Measurements from ENCODE around the gene EXOSC1. TPM values are rescaled to one million over a fixed set of nuclear protein-coding genes. Genes with fewer than 3 reads are reported as not detected.
A peak's percentile ranks its signal among the peaks of the same experiment; 100 is the strongest.
"Not testable (repeated sequence)": the region's sequence is repeated elsewhere in the genome, so short reads cannot be mapped to it uniquely, and the experiment has no call there.

The EXOSC1 gene
- total RNA-seq, 1 donor from 2014 or later = 14.5 TPM

DNA sequence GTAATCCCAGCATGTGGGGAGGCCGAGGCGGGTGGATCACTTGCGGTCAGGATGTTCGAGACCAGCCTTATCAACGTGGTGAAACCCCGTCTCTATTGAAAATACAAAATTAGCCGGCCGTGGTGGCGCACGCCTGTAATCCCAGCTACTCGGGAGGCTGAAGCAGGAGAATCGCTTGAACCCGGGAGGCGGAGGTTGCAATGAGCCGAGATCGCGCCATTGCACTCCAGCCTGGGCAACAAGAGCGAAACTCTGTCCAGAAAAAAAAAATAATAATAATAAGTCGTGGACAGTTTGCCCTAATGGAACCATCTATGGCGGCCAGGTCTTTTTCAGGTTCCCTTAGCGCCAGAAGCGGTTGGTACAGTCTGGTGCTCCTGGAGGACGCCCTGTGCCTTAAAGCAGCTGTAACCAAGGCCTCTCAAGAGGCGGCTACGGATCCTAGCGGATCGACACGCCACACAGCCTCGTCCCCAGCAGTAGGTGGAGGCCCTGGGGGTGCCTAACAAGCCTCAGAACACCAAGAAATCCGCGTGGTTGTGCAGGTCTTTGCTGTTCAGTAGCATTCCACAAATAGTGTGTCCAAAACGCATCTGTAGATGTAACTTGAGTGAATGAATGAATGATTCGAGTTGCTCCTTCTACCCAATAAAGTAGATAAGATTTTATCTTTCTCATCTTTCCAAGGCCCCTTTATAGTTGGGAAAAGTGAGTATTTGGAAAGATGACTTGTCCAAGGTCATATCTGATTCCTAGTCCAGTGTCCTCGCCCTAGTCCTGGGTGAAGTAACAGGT lies 18.8 kb downstream of the EXOSC1 start:
- ATAC-seq (ENCODE audit: poor library complexity) = peak; percentile 2
- intact Hi-C loops (cut with DNase I) = no loop called here
- DNase-seq = no peak

DNA sequence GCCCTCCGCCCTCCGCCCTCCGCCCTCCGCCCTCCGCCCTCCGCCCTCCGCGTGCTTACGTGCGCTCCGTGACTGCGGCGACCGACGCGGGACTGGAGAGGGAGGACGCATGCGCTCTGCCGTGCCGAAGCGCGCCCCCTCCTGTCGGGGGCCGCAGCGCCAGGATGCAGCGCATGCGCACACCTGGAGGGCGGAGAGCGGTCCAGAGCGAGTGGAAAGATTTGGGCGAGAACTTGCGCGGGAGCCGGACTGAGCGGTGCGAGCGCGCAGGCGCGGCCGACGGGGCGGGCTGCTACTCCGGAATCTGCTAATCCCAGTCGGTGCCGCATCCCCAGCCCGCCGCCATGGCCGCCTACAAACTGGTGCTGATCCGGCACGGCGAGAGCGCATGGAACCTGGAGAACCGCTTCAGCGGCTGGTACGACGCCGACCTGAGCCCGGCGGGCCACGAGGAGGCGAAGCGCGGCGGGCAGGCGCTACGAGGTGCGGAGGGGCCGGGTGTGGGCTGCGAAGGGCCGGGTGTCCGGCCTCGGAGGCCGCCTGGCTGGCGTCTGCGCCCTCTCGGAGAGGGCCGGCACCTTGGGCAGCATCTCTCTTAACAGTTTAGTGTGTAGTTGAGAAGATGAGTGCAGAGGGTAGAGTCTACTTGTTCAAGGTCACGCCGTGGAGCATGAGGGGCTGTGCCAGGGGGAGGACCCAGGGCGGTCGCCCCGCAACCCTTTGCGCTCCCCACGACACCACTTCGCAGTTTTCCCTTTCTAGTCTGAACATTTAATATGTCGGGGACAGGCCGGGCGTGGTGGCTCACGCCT lies 19.6 kb downstream of the EXOSC1 start, which contains the start of gene PGAM1:
TSS of gene PGAM1 (plus strand) at position 228 of the 812 bp plus-strand sequence. CDS start at position 345, 117 bp downstream.
- intact Hi-C loops (cut with DNase I) = no loop called here
- DNase-seq = peak; percentile 97
- ATAC-seq (ENCODE audit: poor library complexity) = peak; percentile 98

DNA sequence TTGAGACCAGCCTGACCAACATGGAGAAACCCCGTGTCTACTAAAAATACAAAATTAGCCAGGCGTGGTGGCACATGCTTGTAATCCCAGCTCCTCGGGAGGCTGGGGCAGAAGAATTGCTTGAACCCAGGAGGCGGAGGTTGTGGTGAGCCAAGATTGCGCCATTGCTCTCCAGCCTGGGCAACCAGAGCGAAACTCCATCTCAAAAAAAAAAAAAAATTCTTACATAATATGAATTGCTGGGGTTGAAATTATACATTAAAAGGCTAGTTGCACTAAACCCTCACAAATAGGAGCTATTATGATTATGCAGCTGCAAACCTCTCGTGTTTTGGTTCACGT lies 22.1 kb downstream of the EXOSC1 start:
- ATAC-seq (ENCODE audit: poor library complexity); DNase-seq; intact Hi-C loops (cut with DNase I): not testable (repeated sequence)

DNA sequence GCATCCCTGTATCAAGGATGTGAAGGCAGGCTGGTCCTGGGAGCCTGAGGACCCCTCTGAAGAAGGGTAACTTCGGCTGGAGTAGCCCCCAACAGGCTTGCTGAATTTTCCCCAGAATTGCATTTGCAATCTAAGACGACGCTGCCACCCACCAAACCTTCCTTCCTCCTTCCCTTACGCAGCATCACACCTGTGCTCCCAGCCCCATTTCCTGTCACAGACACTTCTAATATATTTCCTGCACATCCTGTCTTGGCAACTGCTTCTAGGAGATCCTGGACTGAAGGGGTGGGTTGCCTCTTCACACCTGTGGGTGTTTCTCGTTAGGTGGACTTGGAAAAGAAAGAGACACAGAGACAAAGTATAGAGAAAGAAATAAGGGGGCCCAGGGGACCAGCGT lies 29.2 kb downstream of the EXOSC1 start:
- intact Hi-C loops (cut with DNase I) = no loop called here
- DNase-seq = no peak
- ATAC-seq (ENCODE audit: poor library complexity) = no peak

DNA sequence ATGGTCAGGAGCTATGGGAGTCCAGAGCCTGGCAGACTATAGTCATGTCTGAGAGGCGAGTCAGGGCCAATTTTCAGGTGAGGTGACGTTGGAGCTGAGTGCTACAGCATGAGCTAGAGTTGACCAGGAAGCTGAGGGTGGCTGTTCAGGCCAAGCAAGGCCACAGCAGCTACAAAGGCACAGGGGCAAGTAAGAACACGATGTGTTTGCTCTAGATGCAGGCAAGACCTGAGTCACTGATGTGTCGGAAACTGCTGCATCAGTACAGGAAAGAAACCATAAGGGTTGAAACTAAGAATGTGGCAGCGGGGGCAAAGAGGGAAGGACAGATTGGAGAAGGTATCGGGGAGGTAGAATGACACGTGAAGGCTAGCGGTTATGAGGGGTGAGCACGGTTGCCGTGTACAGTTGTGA lies 32.9 kb downstream of the EXOSC1 start:
- intact Hi-C loops (cut with DNase I) = no loop called here
- ATAC-seq (ENCODE audit: poor library complexity) = no peak
- DNase-seq = no peak

DNA sequence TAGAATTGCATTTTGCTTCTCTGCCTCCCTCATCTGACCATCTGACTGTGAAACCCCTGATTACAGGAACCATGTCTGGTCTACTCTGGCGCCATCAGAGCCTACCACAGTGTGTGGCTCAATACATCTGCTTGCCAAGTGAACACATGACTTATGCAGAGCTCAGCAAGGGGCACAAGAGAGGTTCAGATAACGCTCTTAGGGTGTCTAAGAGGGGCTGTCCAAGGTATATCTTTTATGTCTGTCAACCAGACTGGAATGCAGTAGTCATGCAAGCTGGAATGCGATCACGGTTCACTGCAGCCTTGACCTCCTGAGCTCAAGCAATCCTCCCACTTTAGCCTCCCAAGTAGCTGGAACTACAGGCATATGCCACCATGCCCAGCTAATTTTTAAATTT lies 34.4 kb downstream of the EXOSC1 start:
- intact Hi-C loops (cut with DNase I) = no loop called here
- no peak for DNase-seq
- no peak for ATAC-seq (ENCODE audit: poor library complexity)

DNA sequence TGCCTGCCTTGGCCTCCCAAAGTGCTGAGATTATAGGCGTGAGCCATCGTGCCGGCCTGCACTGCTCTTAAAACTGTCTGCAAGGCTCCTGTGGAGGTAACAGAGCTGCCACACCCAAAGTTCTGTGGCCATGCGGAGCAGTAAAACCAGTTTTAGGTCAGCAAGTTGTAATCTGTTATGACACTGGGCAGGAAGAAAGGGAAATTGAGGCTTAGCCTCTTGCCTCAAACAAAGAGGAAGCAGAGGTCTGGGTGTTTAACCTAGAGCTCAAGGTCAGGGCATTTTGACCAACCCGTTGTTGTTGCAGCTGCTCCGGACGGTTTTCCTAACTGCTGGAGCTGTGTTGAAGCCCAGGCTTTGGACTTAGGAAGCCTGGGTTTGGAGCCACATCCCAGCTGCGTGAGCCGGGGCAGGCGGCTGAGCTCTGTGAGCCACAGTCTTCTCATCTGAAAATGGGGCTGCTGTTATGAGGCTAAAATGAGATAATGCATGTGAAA lies 37.3 kb downstream of the EXOSC1 start:
- DNase-seq = no peak
- intact Hi-C loops (cut with DNase I) = loop anchor here (5.0 kb wide), 1 partner anchor 209 kb away; no protein-coding TSS in a partner anchor
- peak; percentile 15 for ATAC-seq (ENCODE audit: poor library complexity)

DNA sequence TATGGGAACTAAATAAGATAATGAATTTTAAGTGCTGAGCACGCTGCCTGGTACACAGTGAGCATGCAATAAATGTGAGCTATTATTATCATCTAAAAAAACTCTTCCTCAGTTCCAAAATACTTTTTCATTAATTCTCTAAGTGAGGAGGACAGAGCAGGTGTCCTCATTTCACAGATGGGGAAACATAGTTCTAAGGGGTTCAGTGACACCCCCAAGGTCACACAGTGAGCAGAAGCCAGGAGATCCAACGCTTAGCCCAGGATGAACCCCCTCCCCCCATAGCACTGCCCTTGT lies 37.9 kb downstream of the EXOSC1 start:
- intact Hi-C loops (cut with DNase I) = loop anchor here (5.0 kb wide), 1 partner anchor 209 kb away; no protein-coding TSS in a partner anchor
- ATAC-seq (ENCODE audit: poor library complexity) = no peak
- DNase-seq = no peak

DNA sequence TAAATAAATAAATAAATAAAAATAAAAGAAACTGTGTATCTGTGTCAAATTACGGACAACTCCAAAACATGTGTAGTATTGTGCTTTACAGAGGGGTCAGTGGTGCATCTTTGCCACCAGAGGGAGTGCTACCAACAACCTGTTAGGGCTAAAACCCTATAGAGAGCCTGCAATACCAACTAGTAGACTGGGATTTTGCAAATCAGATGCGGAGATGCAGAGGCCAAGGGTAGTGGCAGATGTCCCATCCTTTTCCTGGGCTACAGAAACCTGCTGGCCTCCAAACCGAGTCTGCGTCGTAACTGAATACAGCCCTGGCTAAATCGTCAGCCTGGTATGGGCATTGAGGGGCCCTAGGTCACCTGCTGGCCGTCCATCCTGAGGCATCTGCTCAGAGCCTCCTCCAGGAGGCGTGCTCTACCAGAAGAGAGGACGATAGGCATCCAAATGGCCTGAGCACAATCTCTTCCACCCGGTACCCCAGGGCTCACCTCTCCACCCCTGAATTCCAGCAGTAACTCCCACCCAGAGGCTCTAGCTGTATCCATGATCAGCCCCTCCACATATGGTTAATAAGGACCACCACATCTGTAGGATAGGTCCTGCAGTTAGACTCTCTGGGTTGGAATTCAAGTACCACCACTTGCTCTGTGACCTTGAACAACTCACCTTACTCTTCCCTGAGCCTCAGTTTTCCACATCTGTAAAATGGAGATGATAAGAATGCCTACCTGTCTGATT lies 38.4 kb downstream of the EXOSC1 start:
- DNase-seq = peak; percentile 48
- peak; percentile 90 for ATAC-seq (ENCODE audit: poor library complexity)
- intact Hi-C loops (cut with DNase I) = loop anchor here (5.0 kb wide), 1 partner anchor 210 kb away; no protein-coding TSS in a partner anchor

DNA sequence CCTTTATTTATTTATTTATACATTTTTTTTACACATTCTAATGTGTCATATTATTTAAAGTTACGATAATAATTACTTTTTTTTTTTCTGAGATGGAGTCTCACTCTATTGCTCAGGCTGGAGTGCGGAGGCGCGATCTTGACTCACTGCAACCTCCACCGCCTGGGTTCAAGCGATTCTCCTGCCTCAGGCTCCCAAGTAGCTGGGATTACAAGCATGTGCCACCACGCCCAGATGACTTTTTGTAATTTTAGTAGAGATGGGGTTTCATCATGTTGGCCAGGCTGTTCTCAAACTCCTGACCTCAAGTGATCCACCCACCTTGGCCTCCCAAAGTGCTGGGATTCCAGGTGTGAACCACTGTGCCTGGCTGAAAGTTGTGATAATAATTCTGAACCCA lies 39.3 kb downstream of the EXOSC1 start:
- not testable (repeated sequence) for DNase-seq; ATAC-seq (ENCODE audit: poor library complexity)
- intact Hi-C loops (cut with DNase I) = loop anchor here (5.0 kb wide), 1 partner anchor 211 kb away; no protein-coding TSS in a partner anchor

DNA sequence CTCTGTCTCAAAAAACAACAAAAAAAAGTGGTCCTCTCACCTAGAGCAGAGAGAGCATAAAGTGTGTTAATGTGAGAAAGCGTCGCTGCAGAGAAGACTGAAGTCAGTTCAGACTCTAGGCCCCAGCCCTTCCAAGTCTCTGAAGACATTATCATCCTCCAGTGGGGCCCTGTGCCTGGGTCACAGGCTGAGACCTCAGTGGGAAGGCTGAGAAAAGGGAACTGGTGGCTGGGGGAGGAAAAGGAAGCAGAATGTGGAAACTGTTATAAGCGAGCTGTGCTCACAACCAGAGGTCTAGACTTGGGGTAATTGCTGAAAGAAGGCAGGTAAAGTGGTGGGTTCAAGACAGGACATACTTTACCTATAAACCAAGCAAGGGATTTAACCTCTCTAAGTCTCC lies 39.7 kb downstream of the EXOSC1 start:
- peak; percentile 50 for DNase-seq
- no peak for ATAC-seq (ENCODE audit: poor library complexity)
- intact Hi-C loops (cut with DNase I) = loop anchor here (5.0 kb wide), 1 partner anchor 211 kb away; no protein-coding TSS in a partner anchor

DNA sequence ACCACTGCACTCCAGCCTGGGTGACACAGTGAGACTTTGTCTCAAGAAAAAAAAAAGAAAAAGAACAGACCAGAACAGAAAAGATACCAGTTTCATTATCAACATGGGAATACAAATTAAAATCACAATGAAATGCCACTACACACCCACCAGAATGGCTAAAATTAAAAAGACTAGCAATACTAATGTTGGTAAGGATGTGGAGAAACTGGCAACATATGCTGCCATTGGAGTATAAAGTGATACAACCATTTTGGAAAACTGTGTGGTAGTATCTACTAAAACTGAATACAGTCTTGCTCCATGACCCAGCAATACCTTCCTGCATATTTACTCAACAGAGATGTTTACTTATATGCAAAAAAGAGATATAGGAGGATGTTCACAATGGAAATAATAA lies 41.8 kb downstream of the EXOSC1 start:
- no peak for ATAC-seq (ENCODE audit: poor library complexity)
- intact Hi-C loops (cut with DNase I) = no loop called here
- no peak for DNase-seq

DNA sequence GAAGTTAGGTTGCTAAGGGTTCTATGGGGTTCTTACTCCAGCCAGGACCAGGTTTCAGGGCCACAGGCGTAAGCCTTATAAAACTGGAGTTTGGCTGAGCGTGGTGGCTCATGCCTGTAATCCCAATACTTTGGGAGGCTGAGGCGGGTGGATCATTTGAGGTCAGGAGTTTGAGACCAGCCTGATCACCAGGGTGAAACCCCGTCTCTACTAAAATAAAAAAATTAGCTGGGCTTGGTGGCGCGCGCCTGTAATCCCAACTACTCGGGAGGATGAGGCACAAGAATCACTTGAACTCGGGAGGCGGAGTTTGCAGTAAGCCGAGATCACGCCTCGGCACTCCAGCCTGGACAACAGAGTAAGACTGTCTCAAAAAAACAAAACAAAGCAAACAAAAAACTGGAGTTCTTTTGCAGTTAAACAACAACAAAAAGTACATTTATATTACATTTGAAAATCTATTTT lies 44.3 kb downstream of the EXOSC1 start:
- intact Hi-C loops (cut with DNase I) = no loop called here
- ATAC-seq (ENCODE audit: poor library complexity) (no peak), DNase-seq (no peak)

DNA sequence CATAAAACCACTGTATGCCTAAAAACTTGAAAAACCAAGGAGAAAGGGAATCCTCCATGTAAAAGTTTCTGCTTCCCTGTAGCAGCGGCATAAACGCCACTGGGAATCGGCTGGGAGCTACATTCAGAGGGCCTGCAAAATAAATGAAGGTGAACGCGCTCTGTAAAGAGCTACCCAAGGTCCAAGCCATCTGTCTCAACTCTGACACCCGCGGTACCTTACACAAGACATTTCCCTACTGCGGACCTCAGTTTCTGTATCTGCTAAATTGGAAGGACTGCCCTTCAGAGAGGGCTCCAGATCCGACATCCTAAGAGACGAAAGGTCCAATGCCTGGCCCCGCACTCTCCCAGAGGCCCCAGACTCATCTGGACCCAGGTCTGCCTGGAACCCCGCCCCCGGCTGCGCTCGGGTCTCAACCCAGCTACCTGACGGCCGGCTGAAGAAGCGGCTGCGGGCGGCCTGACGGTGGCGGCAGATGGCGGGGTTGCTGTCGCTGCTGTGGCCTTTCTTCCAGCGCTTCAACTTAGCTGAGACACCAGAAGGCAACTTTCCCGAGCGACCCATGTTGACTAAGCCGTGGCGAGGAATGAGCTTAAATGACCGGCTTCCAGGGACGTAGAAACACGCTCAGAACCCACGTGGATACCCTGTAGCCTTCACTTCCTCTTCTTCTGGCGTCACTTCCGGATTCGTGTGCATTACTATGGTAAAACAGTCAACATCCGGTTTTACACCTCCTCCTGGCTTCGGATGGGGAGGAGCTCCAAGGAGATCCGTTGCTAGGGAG lies 44.9 kb downstream of the EXOSC1 start, which contains the start of gene RRP12:
TSS of gene RRP12 (minus strand) at position 676 of the 790 bp plus-strand sequence. CDS start at position 567, 109 bp downstream.
- DNase-seq (peak; percentile 75), ATAC-seq (ENCODE audit: poor library complexity) (peak; percentile 98)
- intact Hi-C loops (cut with DNase I) = no loop called here

DNA sequence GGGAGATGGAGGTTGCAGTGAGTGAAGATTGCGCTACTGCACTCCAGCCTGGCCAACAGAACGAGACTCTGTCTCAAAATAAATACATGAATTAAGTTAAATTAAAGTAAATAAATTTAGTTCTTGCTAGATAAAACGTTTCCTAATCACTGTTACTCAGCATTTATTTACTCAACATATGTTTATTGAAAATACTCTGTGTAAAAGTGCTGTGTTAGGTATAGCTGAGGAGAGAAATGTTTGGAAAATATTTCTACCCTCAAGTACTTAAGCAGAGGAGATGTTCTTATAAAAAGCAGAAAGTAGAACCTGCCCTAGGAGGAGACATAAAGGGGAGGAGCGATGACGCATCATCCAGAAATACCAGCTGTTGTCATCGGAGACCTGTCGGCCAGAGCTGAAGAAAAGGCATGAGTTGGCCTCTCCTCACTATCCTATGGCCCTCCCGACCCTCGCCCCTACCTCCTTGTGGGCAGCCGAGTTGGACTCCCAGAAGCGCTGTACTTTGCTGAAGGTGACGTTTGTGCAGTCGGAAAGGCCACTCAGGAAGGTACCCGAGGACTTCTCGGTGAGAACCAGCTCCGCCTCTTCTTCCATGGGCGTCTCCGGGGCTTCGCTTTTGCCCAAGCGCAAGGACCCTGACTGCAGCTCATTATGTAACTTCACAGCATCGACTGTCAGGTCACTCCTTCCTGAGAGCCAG lies 45.8 kb downstream of the EXOSC1 start:
- ATAC-seq (ENCODE audit: poor library complexity) (peak; percentile 54), DNase-seq (no peak)
- intact Hi-C loops (cut with DNase I) = no loop called here

DNA sequence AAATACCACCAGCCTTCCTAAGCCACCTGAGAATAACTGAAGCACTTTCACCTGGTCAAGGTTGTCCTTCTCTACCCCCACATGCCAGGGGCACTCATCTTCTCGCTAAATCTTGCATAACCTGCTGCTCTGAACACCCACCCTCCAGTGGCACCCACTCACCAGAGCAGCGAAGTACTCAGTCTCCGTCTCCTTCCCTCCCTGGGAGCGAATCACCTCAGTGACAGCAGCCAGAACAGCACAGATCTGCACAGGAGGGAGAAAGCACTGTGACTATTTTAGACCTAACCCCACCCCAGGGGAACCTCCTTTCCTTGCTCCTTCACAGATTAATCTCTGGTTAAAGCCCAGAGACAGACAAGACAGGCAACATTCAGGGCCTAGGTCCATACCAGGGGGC lies 49.8 kb downstream of the EXOSC1 start:
- intact Hi-C loops (cut with DNase I) = no loop called here
- DNase-seq (no peak), ATAC-seq (ENCODE audit: poor library complexity) (no peak)

DNA sequence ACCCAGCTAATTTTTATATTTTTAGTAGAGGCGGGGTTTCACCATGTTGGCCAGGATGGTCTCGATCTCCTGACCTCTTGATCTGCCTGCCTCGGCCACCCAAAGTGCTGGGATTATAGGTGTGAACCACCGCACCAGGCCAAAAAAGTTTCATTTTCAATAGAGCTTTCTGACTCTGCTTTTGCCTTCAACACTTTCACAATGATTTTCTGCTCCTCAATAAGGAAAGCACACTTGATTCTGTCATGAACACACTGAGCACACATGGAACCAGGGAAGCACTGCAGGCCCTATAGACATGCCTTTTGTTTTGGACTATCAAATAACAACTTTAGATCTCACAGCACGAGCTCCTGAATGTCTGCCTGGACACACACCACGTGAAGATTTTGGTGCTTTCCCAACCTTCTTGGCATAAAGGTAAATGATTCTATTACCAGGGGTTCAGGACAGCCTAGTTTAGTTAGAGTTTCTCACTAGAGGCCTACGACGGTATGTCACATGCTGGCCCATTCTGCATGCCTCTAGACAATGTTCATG lies 52.7 kb downstream of the EXOSC1 start:
- DNase-seq = no peak
- intact Hi-C loops (cut with DNase I) = no loop called here
- ATAC-seq (ENCODE audit: poor library complexity) = no peak
